Trophoblast cell (in vitro differentiated cells and primary cell): ENCODE results near the gene LRR1.

ENCODE experiments used
- DNase-seq, 2 donors: peaks; one replicate each; pipeline ENCODE4 v3.0.0-alpha.2; 2016
- H2AFZ ChIP-seq: 2 replicates; pipeline ENCODE4 v1.6.1; 2013; ENCODE audit warnings: low read length, moderate library complexity, mild to moderate bottlenecking; ENCODE audit not compliant: insufficient read depth, poor library complexity
- H2AK5ac ChIP-seq: 2 replicates; pipeline ENCODE4 v1.6.1; 2013; ENCODE audit warnings: mild to moderate bottlenecking, low read length
- H2BK120ac ChIP-seq: 2 replicates; pipeline ENCODE4 v1.6.1; 2013; ENCODE audit warnings: low read length, mild to moderate bottlenecking, moderate library complexity; ENCODE audit not compliant: insufficient read depth, poor library complexity
- H2BK12ac ChIP-seq: 2 replicates; pipeline ENCODE4 v1.6.1; 2013; ENCODE audit warnings: mild to moderate bottlenecking, low read length, moderate library complexity
- H2BK5ac ChIP-seq: 2 replicates; pipeline ENCODE4 v1.6.1; 2013; ENCODE audit warnings: low read length, low read depth, moderate library complexity, mild to moderate bottlenecking; ENCODE audit not compliant: poor library complexity
- H3K14ac ChIP-seq: 2 replicates; pipeline ENCODE4 v1.6.1; 2013; ENCODE audit warnings: mild to moderate bottlenecking, low read length
- H3K18ac ChIP-seq: 2 replicates; pipeline ENCODE4 v1.6.1; 2013; ENCODE audit warnings: mild to moderate bottlenecking, low read length
- H3K23ac ChIP-seq: 2 replicates; pipeline ENCODE4 v1.6.1; 2013; ENCODE audit warnings: low read length
- H3K27ac ChIP-seq: 2 replicates; pipeline ENCODE4 v1.5.1; 2013; ENCODE audit warnings: low read depth, mild to moderate bottlenecking, inconsistent platforms, low read length, moderate library complexity
- H3K27me3 ChIP-seq: 2 replicates; pipeline ENCODE4 v1.6.1; 2013; ENCODE audit warnings: inconsistent platforms, mild to moderate bottlenecking, low read length, moderate library complexity; ENCODE audit not compliant: insufficient read depth
- H3K36me3 ChIP-seq, 2 experiments: 1 replicate in 1 of 2; 2 replicates in 1 of 2; pipeline ENCODE4 v1.6.1; 2013; ENCODE audit warnings: low read length in 2 of 2, mild to moderate bottlenecking in 2 of 2, moderate library complexity in 1 of 2; ENCODE audit not compliant: insufficient read depth in 2 of 2, control insufficient read depth in 1 of 2
- H3K4ac ChIP-seq: 2 replicates; pipeline ENCODE4 v1.6.1; 2013; ENCODE audit warnings: low read depth, mild to moderate bottlenecking, low read length, moderate library complexity
- H3K4me1 ChIP-seq, 2 experiments: 1 replicate in 1 of 2; 2 replicates in 1 of 2; pipeline ENCODE4 v1.6.1; 2013; ENCODE audit warnings: low read length in 2 of 2, mild to moderate bottlenecking in 2 of 2, moderate library complexity in 1 of 2; ENCODE audit not compliant: insufficient read depth in 2 of 2, control insufficient read depth in 1 of 2
- H3K4me2 ChIP-seq: 2 replicates; pipeline ENCODE4 v1.6.1; 2013; ENCODE audit warnings: inconsistent platforms, mild to moderate bottlenecking, low read length, moderate library complexity
- H3K4me3 ChIP-seq: 2 replicates; pipeline ENCODE4 v1.5.1; 2013; ENCODE audit warnings: mild to moderate bottlenecking, low read depth, low read length, inconsistent platforms
- H3K79me1 ChIP-seq: one replicate; pipeline ENCODE4 v1.6.1; 2013; ENCODE audit warnings: low read length
- H3K79me2 ChIP-seq: 2 replicates; pipeline ENCODE4 v1.6.1; 2013; ENCODE audit warnings: low read length, mild to moderate bottlenecking; ENCODE audit not compliant: control insufficient read depth, insufficient read depth, poor library complexity
- H3K9ac ChIP-seq: 2 replicates; pipeline ENCODE4 v1.6.1; 2013; ENCODE audit warnings: mild to moderate bottlenecking, low read length
- H3K9me3 ChIP-seq: 2 replicates; pipeline ENCODE4 v1.6.1; 2013; ENCODE audit warnings: low read depth, mild to moderate bottlenecking, control low read depth, inconsistent platforms, low read length; ENCODE audit not compliant: insufficient read depth
- H4K12ac ChIP-seq: 2 replicates; pipeline ENCODE4 v1.6.1; 2013; ENCODE audit warnings: low read depth, mild to moderate bottlenecking, low read length, moderate library complexity
- H4K8ac ChIP-seq: 2 replicates; pipeline ENCODE4 v1.6.1; 2013; ENCODE audit warnings: low read depth, mild to moderate bottlenecking, low read length, moderate library complexity
- H4K91ac ChIP-seq: one replicate; pipeline ENCODE4 v1.6.1; 2013; ENCODE audit warnings: low read depth, mild to moderate bottlenecking, low read length, moderate library complexity
- WGBS: extraction: QIAGEN DNeasy Blood & Tissue Kit; methylation state at CpG from one replicate; pipeline ENCODE4 v1.1.7; 2013; ENCODE audit warnings: missing lambda C conversion rate; ENCODE audit not compliant: insufficient read length, insufficient coverage; ENCODE audit errors: extremely low coverage; 5-methylcytosine and 5-hydroxymethylcytosine counted together

LRR1 gene

DNA sequence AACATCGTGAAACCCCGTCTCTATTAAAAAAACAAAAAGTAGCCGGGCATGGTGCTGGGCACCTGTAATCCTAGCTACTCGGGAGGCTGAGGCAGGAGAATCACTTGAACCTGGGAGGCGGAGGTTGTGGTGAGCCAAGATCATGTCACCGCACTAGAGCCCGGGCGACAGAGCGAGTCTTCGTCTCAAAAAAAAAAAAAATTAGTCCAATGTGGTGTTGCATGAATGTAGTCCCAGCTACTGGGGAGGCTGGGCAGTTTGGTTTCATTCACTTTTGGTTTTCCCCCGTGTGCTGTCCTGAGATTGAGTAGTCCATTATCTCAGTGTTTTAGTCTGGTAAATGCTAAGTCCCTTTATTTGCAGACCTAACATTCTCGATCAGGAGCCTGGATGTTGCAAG is 32.0 kb upstream of the LRR1 start:
- H4K12ac ChIP-seq = no peak overlapping the region
- no peaks in the 10 kb centered on the region for H3K27me3 ChIP-seq
- H2AFZ ChIP-seq = no peak overlapping the region
- no peak overlapping the region for H3K4me2 ChIP-seq
- no peaks in the 10 kb centered on the region for H3K9me3 ChIP-seq
- no peak overlapping the region for H3K9ac ChIP-seq
- no peak overlapping the region for H3K18ac ChIP-seq
- H3K23ac ChIP-seq = no peak overlapping the region
- no peaks in the 10 kb centered on the region for H3K79me1 ChIP-seq
- H4K91ac ChIP-seq = no peak overlapping the region
- H3K79me2 ChIP-seq = no peaks in the 10 kb centered on the region
- no peaks in the 10 kb centered on the region for H3K36me3 ChIP-seq
- no peak for DNase-seq
- no peak overlapping the region for H2BK5ac ChIP-seq
- no CpG with 5 or more reads among the region's 12 CpGs for WGBS
- no peak overlapping the region for H3K4ac ChIP-seq
- no peak overlapping the region for H4K8ac ChIP-seq
- peaks cover 3 to 4% of the 10 kb centered on the region in 2 experiments for H3K4me1 ChIP-seq
- no peak overlapping the region for H3K27ac ChIP-seq
- H2BK120ac ChIP-seq = no peak overlapping the region
- H2BK12ac ChIP-seq = no peak overlapping the region
- no peak overlapping the region for H2AK5ac ChIP-seq
- no peak overlapping the region for H3K4me3 ChIP-seq
- no peak overlapping the region for H3K14ac ChIP-seq

DNA sequence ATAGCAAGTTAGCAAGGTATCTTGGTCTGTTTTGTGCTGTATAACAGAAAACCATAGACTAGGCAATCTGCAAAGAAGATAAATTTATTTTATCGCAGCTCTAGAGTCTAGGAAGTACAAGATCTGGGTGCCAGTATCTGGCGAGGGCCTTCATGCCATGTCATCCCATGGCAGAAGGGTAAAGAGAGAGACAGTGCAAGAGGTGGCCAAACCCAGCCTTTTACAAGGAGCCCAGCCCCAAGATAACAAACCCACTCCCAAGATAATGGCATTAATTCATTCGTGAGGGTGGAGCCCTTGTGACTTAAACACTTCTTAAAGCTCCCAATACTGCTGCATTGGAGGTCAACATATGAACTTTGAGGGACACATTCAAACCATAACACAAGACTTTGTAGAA is 29.5 kb upstream of the LRR1 start:
- no peak overlapping the region for H2BK12ac ChIP-seq
- H3K27me3 ChIP-seq = no peaks in the 10 kb centered on the region
- H3K23ac ChIP-seq = no peak overlapping the region
- H2BK120ac ChIP-seq = no peak overlapping the region
- no peak overlapping the region for H3K9ac ChIP-seq
- H2AFZ ChIP-seq = no peak overlapping the region
- no peak overlapping the region for H4K8ac ChIP-seq
- DNase-seq = no peak
- no peak overlapping the region for H3K27ac ChIP-seq
- no peaks in the 10 kb centered on the region for H3K9me3 ChIP-seq
- no peak overlapping the region for H3K4ac ChIP-seq
- no peak overlapping the region for H3K18ac ChIP-seq
- no peak overlapping the region for H3K4me2 ChIP-seq
- no peaks in the 10 kb centered on the region for H3K79me1 ChIP-seq
- H4K91ac ChIP-seq = no peak overlapping the region
- WGBS = no CpG with 5 or more reads among the region's 3 CpGs
- H3K36me3 ChIP-seq = peaks cover 3% of the 10 kb centered on the region in 2 experiments
- no peak overlapping the region for H3K14ac ChIP-seq
- no peak overlapping the region for H4K12ac ChIP-seq
- no peaks in the 10 kb centered on the region for H3K79me2 ChIP-seq
- H3K4me1 ChIP-seq = peaks cover 3 to 4% of the 10 kb centered on the region in 2 experiments
- H2AK5ac ChIP-seq = no peak overlapping the region
- no peak overlapping the region for H3K4me3 ChIP-seq
- no peak overlapping the region for H2BK5ac ChIP-seq

DNA sequence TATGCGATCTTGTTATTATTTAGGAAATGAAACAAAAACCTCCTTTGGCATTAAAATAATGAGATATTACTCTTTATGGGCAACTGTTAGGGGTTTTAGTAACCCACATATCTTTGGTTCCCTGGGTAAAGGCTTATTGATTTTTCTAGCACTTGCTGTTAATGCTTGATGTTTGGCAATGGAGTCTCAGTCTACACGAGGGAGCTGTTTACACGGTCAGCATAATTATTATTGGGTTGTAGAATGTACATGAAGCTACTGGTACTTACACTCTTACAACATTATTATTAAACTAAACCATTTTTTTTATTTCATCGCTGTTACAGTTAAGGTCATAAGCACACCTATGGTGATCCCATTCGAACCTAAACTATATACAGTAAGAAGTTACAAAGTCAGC is 24.7 kb upstream of the LRR1 start:
- no peak for DNase-seq
- Histone ChIP-seq H3K4me1 (peaks cover 3 to 4% of the 10 kb centered on the region in 2 experiments), H3K4me2 (no peak overlapping the region), H3K4ac (no peak overlapping the region), H3K23ac (no peak overlapping the region), H2BK12ac (no peak overlapping the region), H2BK120ac (no peak overlapping the region), H3K4me3 (no peak overlapping the region), H3K18ac (no peak overlapping the region), H2AK5ac (no peak overlapping the region), H2AFZ (no peak overlapping the region), H3K9me3 (no peaks in the 10 kb centered on the region), H3K27me3 (no peaks in the 10 kb centered on the region), H3K79me1 (no peaks in the 10 kb centered on the region), H3K9ac (no peak overlapping the region), H3K27ac (no peak overlapping the region), H3K14ac (no peak overlapping the region), H3K79me2 (no peaks in the 10 kb centered on the region), H4K91ac (no peak overlapping the region), H4K12ac (no peak overlapping the region), H4K8ac (no peak overlapping the region), H2BK5ac (no peak overlapping the region), H3K36me3 (peaks cover 8 to 15% of the 10 kb centered on the region in 2 experiments)
- WGBS = no CpG with 5 or more reads among the region's 5 CpGs

DNA sequence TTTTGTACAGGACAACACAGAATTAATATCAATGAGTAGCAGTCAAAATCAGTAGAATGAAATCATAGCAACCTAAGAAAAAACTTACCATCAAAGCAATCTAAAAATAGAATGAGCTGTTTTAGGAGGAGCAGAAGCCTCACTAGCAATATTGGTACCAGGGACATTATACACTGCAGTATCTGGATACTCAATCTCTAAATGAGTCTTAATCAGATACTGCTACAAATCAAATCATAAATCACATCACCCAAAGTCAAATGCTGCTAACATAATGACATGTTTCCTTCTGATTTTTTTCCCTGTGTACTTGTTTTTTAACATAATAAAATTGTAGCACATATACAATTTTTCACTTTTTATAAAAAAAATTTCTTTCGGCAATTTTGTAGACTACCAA is 20.6 kb upstream of the LRR1 start:
- no CpG with 5 or more reads among the region's 1 CpG for WGBS
- Histone ChIP-seq H3K4me2 (no peak overlapping the region), H3K9me3 (no peaks in the 10 kb centered on the region), H4K12ac (no peak overlapping the region), H3K36me3 (peaks cover 8 to 19% of the 10 kb centered on the region in 2 experiments), H3K4me3 (no peak overlapping the region), H3K18ac (no peak overlapping the region), H2AK5ac (no peak overlapping the region), H3K27me3 (no peaks in the 10 kb centered on the region), H3K23ac (no peak overlapping the region), H2AFZ (no peak overlapping the region), H3K4me1 (no peaks in the 10 kb centered on the region), H4K8ac (no peak overlapping the region), H2BK120ac (no peak overlapping the region), H3K4ac (no peak overlapping the region), H3K27ac (no peak overlapping the region), H3K79me1 (no peaks in the 10 kb centered on the region), H3K9ac (no peak overlapping the region), H4K91ac (no peak overlapping the region), H3K14ac (no peak overlapping the region), H3K79me2 (no peaks in the 10 kb centered on the region), H2BK12ac (no peak overlapping the region), H2BK5ac (no peak overlapping the region)
- DNase-seq = no peak
